Measurements from ENCODE around the gene ZGRF1. TPM values are rescaled to one million over a fixed set of nuclear protein-coding genes. Genes with fewer than 3 reads are reported as not detected.
A peak's percentile ranks its signal among the peaks of the same experiment; 100 is the strongest.

Gene ZGRF1
- total and polyA plus RNA-seq, 10 of the 15 experiments (the other 5 are each of a cell fraction or from before 2014, with no cell fraction given) = 8.5 to 32.1 (median 20.1) TPM

- in situ Hi-C loops (cut with MboI) = loop anchor here (5.0 kb wide), 2 partner anchors 198 to 418 kb away; no protein-coding TSS in a partner anchor
- TF ChIP-seq CEBPB (IDR thresholded peaks at IDR 0.05; ENCODE audit: borderline replicate concordance in 1 of 2, low read depth in 2 of 2, low read length in 2 of 2) (no peak), ATF3 (IDR thresholded peaks at IDR 0.05; ENCODE audit: borderline replicate concordance, extremely low read depth, low read depth, low read length) (no peak), TCF7 (IDR thresholded peaks at IDR 0.05; ENCODE audit: borderline replicate concordance) (no peak), POLR2AphosphoS5 (IDR thresholded peaks at IDR 0.05; ENCODE audit: low read length) (no peak), ZNF687 (IDR thresholded peaks at IDR 0.05) (no peak), CHD1 (IDR thresholded peaks at IDR 0.05; ENCODE audit: low read depth, low read length) (no peak), FOXK2 (IDR thresholded peaks at IDR 0.05) (no peak), RUNX3 (IDR thresholded peaks at IDR 0.05; ENCODE audit: low read length) (no peak), CREM (IDR thresholded peaks at IDR 0.05; ENCODE audit: low read depth) (0 out of 2 replicates have a peak, but pooled peaks have one; percentile 15), KDM1A (IDR thresholded peaks at IDR 0.05; ENCODE audit: borderline replicate concordance) (no peak), JUND (IDR thresholded peaks at IDR 0.05; ENCODE audit: low read depth, low read length) (no peak), TBL1XR1 (IDR thresholded peaks at IDR 0.05; ENCODE audit: low read depth, low read length) (no peak), ZNF274 (IDR thresholded peaks at IDR 0.05; ENCODE audit: insufficient read depth, insufficient read length) (no peak), CREB1 (IDR thresholded peaks at IDR 0.05; ENCODE audit: low read depth) (no peak), SIX5 (IDR thresholded peaks at IDR 0.05; ENCODE audit: low read depth, low read length, severe bottlenecking) (no peak), YY1 (IDR thresholded peaks at IDR 0.05; ENCODE audit: low read depth, low read length) (peak; percentile 54; the same call in 1 of the 2 replicates), CBFB (IDR thresholded peaks at IDR 0.05; ENCODE audit: low read depth) (no peak)
These were observed 116.8 kb downstream of the ZGRF1 start for GRCh38 chr4:112519689-112520597.

More at GRCh38 chr4:112519689-112520597, 116.8 kb downstream of the ZGRF1 start:
- Histone ChIP-seq H3K4me1 (ENCODE audit: control insufficient read depth, insufficient read depth, low read length) (peaks cover 7% of the 10 kb centered on the region), H3K27me3 (replicated peaks in 1 of 2; ENCODE audit: control insufficient read depth in 2 of 2, insufficient read depth in 2 of 2, low read length in 1 of 2) (no peaks in the 10 kb centered on the region; a peak in 3 of 4 replicates), H3K9me3 (replicated peaks; ENCODE audit: control insufficient read depth, insufficient read depth, low read length) (no peaks in the 10 kb centered on the region; the same call in 2 of the 3 replicates), H3K27ac (ENCODE audit: control insufficient read depth, insufficient read depth) (no peak overlapping the region), H2AFZ (ENCODE audit: control insufficient read depth, low read depth, low read length) (peak overlapping the region; percentile 59), H3K4me2 (ENCODE audit: control insufficient read depth, insufficient read depth) (peak overlapping the region; percentile 90), H3K4me3 (peak overlapping the region; percentile 35), H3K36me3 (ENCODE audit: control insufficient read depth in 2 of 2, insufficient read depth in 2 of 2, low read length in 1 of 2) (no peaks in the 10 kb centered on the region), H3K79me2 (ENCODE audit: control insufficient read depth, insufficient read depth, low read length) (no peaks in the 10 kb centered on the region), H3K9ac (ENCODE audit: control insufficient read depth, insufficient read depth, low read length) (no peak overlapping the region), H4K20me1 (ENCODE audit: control insufficient read depth, insufficient read depth) (no peaks in the 10 kb centered on the region)
- DNase-seq (ENCODE audit: low read depth, low spot score) (no peak), ATAC-seq (no peak), FAIRE-seq (no peak)
- ChIA-PET POLR2A (interaction anchor here (0.8 to 1.0 kb wide), 2 partner anchors 200 to 236 kb away, joined by 3 read pairs; no protein-coding TSS in a partner anchor), SMC1A (ENCODE audit: uncharacterized antibody, unreplicated experiment) (interaction anchor here (0.6 to 10.6 kb wide), 8 partner anchors 10 to 248 kb away, joined by 3 to 124 read pairs (median 4); no protein-coding TSS in a partner anchor), CTCF (interaction anchor here (0.7 to 13.9 kb wide), 14 partner anchors 16 to 442 kb away, joined by 3 to 221 read pairs (median 4); no protein-coding TSS in a partner anchor), RAD21 (ENCODE audit: unreplicated experiment) (interaction anchor here (0.6 to 2.2 kb wide), 9 partner anchors 42 to 874 kb away, joined by 3 to 6 read pairs (median 3); no protein-coding TSS in a partner anchor)
- BruUV-seq (replicated peaks) = no TSS peak
- intact Hi-C loops (cut with micrococcal nuclease; ENCODE audit: unreplicated experiment) = loop anchor here (5.0 kb wide), 4 partner anchors 238 to 308 kb away; no protein-coding TSS in a partner anchor
- WGBS (ENCODE audit: insufficient coverage, insufficient replicate concordance, low lambda C conversion rate, missing lambda C conversion rate) = 32% methylated on average over 21 of the region's 21 CpGs

Data from GM12878 (cell line).